ENCODE measurements around the gene SLC43A1. TPM values are rescaled to one million over a fixed set of nuclear protein-coding genes. Genes with fewer than 3 reads are reported as not detected.

SLC43A1 gene
- polyA plus RNA-seq, 1 of the 3 experiments (the other 2 are of a cell fraction): 4.4 TPM

- H3K4me3 ChIP-seq (ENCODE audit: low read depth in 2 of 2, low read length in 1 of 2): no peak overlapping the region
- H2AFZ ChIP-seq (ENCODE audit: low read depth): no peak overlapping the region
- H3K9me3 ChIP-seq: no peaks in the 10 kb centered on the region
- ChIA-PET CTCF (interaction anchor here (1.6 to 1.8 kb wide), 2 partner anchors 12 to 28 kb away, joined by 5 to 6 read pairs; partner anchors contain the start of gene UBE2L6), POLR2A (no interaction called here)
- H4K20me1 ChIP-seq (ENCODE audit: insufficient read depth): no peaks in the 10 kb centered on the region
- peaks cover 14 to 43% of the 10 kb centered on the region in 2 experiments for H3K36me3 ChIP-seq (replicated peaks in 1 of 2; ENCODE audit: control insufficient read depth in 1 of 2, insufficient read depth in 2 of 2, low read length in 1 of 2)
- no peak for TF ChIP-seq GABPA (IDR thresholded peaks at IDR 0.05; ENCODE audit: low read depth)
- no peak for TF ChIP-seq ELF1 (IDR thresholded peaks at IDR 0.05)
- TF ChIP-seq, protein P1, sequence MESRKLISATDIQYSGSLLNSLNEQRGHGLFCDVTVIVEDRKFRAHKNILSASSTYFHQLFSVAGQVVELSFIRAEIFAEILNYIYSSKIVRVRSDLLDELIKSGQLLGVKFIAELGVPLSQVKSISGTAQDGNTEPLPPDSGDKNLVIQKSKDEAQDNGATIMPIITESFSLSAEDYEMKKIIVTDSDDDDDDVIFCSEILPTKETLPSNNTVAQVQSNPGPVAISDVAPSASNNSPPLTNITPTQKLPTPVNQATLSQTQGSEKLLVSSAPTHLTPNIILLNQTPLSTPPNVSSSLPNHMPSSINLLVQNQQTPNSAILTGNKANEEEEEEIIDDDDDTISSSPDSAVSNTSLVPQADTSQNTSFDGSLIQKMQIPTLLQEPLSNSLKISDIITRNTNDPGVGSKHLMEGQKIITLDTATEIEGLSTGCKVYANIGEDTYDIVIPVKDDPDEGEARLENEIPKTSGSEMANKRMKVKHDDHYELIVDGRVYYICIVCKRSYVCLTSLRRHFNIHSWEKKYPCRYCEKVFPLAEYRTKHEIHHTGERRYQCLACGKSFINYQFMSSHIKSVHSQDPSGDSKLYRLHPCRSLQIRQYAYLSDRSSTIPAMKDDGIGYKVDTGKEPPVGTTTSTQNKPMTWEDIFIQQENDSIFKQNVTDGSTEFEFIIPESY (IDR thresholded peaks at IDR 0.05; ENCODE audit: borderline replicate concordance, low read depth): no peak
- no peak overlapping the region for H3K4me2 ChIP-seq
- no peaks in the 10 kb centered on the region for H3K27me3 ChIP-seq (ENCODE audit: insufficient read depth)
- H3K9me2 ChIP-seq: no peaks in the 10 kb centered on the region
- 83% methylated on average over 2 of the region's 2 CpGs for WGBS (ENCODE audit: low lambda C conversion rate)
- H3F3A ChIP-seq (replicated peaks; ENCODE audit: insufficient read depth): no peaks in the 10 kb centered on the region
- H3K27ac ChIP-seq (ENCODE audit: low read depth in 2 of 2, low read length in 1 of 2): no peak overlapping the region
- no peak for DNase-seq
- no peak overlapping the region for H3K9ac ChIP-seq
- no peaks in the 10 kb centered on the region for H3K79me2 ChIP-seq (ENCODE audit: insufficient read depth)
- no peaks in the 10 kb centered on the region for H3K4me1 ChIP-seq (ENCODE audit: control insufficient read depth in 1 of 2, insufficient read depth in 2 of 2, low read depth in 1 of 2, low read length in 1 of 2)
Measured at GRCh38 chr11:57555393-57555792, 39.9 kb upstream of the SLC43A1 start.

GRCh38 chr11:57552479-57552878 is 37.0 kb upstream of the SLC43A1 start:
- no peak for DNase-seq
- TF ChIP-seq, protein P2, sequence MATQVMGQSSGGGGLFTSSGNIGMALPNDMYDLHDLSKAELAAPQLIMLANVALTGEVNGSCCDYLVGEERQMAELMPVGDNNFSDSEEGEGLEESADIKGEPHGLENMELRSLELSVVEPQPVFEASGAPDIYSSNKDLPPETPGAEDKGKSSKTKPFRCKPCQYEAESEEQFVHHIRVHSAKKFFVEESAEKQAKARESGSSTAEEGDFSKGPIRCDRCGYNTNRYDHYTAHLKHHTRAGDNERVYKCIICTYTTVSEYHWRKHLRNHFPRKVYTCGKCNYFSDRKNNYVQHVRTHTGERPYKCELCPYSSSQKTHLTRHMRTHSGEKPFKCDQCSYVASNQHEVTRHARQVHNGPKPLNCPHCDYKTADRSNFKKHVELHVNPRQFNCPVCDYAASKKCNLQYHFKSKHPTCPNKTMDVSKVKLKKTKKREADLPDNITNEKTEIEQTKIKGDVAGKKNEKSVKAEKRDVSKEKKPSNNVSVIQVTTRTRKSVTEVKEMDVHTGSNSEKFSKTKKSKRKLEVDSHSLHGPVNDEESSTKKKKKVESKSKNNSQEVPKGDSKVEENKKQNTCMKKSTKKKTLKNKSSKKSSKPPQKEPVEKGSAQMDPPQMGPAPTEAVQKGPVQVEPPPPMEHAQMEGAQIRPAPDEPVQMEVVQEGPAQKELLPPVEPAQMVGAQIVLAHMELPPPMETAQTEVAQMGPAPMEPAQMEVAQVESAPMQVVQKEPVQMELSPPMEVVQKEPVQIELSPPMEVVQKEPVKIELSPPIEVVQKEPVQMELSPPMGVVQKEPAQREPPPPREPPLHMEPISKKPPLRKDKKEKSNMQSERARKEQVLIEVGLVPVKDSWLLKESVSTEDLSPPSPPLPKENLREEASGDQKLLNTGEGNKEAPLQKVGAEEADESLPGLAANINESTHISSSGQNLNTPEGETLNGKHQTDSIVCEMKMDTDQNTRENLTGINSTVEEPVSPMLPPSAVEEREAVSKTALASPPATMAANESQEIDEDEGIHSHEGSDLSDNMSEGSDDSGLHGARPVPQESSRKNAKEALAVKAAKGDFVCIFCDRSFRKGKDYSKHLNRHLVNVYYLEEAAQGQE (IDR thresholded peaks at IDR 0.05; ENCODE audit: low read depth, low read length): no peak
- TF ChIP-seq NFIC (IDR thresholded peaks at IDR 0.05; ENCODE audit: borderline replicate concordance) (no peak), FOSL2 (IDR thresholded peaks at IDR 0.05; ENCODE audit: borderline replicate concordance, low read depth) (no peak), EZH2phosphoT487 (IDR thresholded peaks at IDR 0.05; ENCODE audit: borderline replicate concordance, low read depth) (no peak), RXRA (IDR thresholded peaks at IDR 0.05; ENCODE audit: borderline replicate concordance, low read depth) (no peak), TCF12 (IDR thresholded peaks at IDR 0.05) (no peak), TAF1 (IDR thresholded peaks at IDR 0.05; ENCODE audit: borderline replicate concordance, low read depth, low read length) (no peak)
- TF ChIP-seq, protein P3, sequence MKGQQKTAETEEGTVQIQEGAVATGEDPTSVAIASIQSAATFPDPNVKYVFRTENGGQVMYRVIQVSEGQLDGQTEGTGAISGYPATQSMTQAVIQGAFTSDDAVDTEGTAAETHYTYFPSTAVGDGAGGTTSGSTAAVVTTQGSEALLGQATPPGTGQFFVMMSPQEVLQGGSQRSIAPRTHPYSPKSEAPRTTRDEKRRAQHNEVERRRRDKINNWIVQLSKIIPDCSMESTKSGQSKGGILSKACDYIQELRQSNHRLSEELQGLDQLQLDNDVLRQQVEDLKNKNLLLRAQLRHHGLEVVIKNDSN (IDR thresholded peaks at IDR 0.05; ENCODE audit: borderline replicate concordance, low read depth): no peak
- TF ChIP-seq, protein P1 (IDR thresholded peaks at IDR 0.05; ENCODE audit: borderline replicate concordance, low read depth): no peak
- Histone ChIP-seq H3K79me2 (ENCODE audit: insufficient read depth) (no peaks in the 10 kb centered on the region), H3K9ac (no peak overlapping the region), H3F3A (replicated peaks; ENCODE audit: insufficient read depth) (no peaks in the 10 kb centered on the region), H3K4me2 (no peak overlapping the region), H3K9me2 (no peaks in the 10 kb centered on the region), H4K20me1 (ENCODE audit: insufficient read depth) (no peaks in the 10 kb centered on the region), H3K36me3 (replicated peaks in 1 of 2; ENCODE audit: control insufficient read depth in 1 of 2, insufficient read depth in 2 of 2, low read length in 1 of 2) (peaks cover 14 to 44% of the 10 kb centered on the region in 2 experiments), H3K9me3 (no peaks in the 10 kb centered on the region), H3K4me3 (ENCODE audit: low read depth in 2 of 2, low read length in 1 of 2) (no peak overlapping the region), H3K27ac (ENCODE audit: low read depth in 2 of 2, low read length in 1 of 2) (no peak overlapping the region), H3K27me3 (ENCODE audit: insufficient read depth) (no peaks in the 10 kb centered on the region), H2AFZ (ENCODE audit: low read depth) (no peak overlapping the region), H3K4me1 (ENCODE audit: control insufficient read depth in 1 of 2, insufficient read depth in 2 of 2, low read depth in 1 of 2, low read length in 1 of 2) (no peaks in the 10 kb centered on the region)
- WGBS (ENCODE audit: low lambda C conversion rate): 80% methylated on average over 5 of the region's 5 CpGs
- CTCF ChIA-PET: interaction anchor here (1.4 to 7.6 kb wide), 2 partner anchors 16 to 92 kb away, joined by 6 to 36 read pairs; partner anchors contain the start of gene UBE2L6
- POLR2A ChIA-PET: interaction anchor here (0.5 kb wide), 1 partner anchor 51 kb away, joined by 4 read pairs; no protein-coding TSS in a partner anchor

All from SK-N-SH (cell line).